Keratinocyte (primary cell): Measurements from ENCODE around the gene PHIP.

ENCODE experiments used
- EZH2 ChIP-seq: IDR thresholded peaks from one replicate; pipeline ENCODE4 v1.6.1; 2012; ENCODE audit warnings: inconsistent platforms, mild to moderate bottlenecking, low read length, moderate library complexity
- TF ChIP-seq, protein P1 (sequence below), 3 experiments: IDR thresholded peaks in 1 of 3; conservative IDR thresholded peaks in 1 of 3; optimal IDR thresholded peaks in 1 of 3; 2 replicates in 2 of 3; 3 replicates in 1 of 3; pipeline versions ENCODE3 to v1.5.1; 2011; ENCODE audit warnings: low read length in 3 of 3, mild to moderate bottlenecking in 3 of 3, moderate library complexity in 2 of 3, control low read depth in 1 of 3, inconsistent platforms in 1 of 3; ENCODE audit not compliant: insufficient read depth in 2 of 3; ENCODE audit errors: extremely low read depth in 1 of 3

DNA sequence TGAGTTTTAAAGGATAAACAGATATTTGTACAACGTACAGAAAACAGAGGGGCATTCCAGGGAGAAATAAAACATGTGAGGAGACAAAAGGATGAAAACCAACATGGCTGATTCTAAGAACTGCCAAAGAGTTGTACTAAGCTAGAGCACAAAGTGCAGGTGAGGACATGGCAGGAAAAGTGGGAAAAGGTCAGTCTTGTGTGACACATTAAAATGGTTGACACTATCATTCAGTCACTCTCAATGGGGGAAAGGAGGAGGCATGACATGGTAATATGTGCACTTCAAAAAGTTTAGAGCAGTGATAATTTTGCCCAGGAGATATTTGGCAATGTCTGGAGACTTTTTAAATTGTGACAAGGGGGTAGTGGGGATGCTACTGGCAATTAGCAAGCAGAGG, 21.8 kb downstream of the PHIP start:
- TF ChIP-seq, protein P1, sequence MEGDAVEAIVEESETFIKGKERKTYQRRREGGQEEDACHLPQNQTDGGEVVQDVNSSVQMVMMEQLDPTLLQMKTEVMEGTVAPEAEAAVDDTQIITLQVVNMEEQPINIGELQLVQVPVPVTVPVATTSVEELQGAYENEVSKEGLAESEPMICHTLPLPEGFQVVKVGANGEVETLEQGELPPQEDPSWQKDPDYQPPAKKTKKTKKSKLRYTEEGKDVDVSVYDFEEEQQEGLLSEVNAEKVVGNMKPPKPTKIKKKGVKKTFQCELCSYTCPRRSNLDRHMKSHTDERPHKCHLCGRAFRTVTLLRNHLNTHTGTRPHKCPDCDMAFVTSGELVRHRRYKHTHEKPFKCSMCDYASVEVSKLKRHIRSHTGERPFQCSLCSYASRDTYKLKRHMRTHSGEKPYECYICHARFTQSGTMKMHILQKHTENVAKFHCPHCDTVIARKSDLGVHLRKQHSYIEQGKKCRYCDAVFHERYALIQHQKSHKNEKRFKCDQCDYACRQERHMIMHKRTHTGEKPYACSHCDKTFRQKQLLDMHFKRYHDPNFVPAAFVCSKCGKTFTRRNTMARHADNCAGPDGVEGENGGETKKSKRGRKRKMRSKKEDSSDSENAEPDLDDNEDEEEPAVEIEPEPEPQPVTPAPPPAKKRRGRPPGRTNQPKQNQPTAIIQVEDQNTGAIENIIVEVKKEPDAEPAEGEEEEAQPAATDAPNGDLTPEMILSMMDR (optimal IDR thresholded peaks at IDR 0.05 in 1 of 3, IDR thresholded peaks at IDR 0.05 in 1 of 3, conservative IDR thresholded peaks at IDR 0.05 in 1 of 3; ENCODE audit: extremely low read depth in 1 of 3, insufficient read depth in 2 of 3, low read length in 3 of 3) = no peak
- no peak for TF ChIP-seq EZH2
